Activated T-helper 17 cell treated with anti-CD3 and anti-CD28 coated beads, Interleukin-2, amount 50 U/mL, for 72 hours (primary cell): Measurements from ENCODE around the gene KREMEN1. TPM values are rescaled to one million over a fixed set of nuclear protein-coding genes. Genes with fewer than 3 reads are reported as not detected.
"Not testable (repeated sequence)": the region's sequence is repeated elsewhere in the genome, so short reads cannot be mapped to it uniquely, and the experiment has no call there.

Experiments
- ATAC-seq: fragments of 150-1000 bp; cut with Tn5 transposase; replicated peaks from 2 replicates; pipeline ENCODE4 v1.10.0; 2021; ENCODE audit warnings: mild to moderate bottlenecking, moderate library complexity
- H3K27ac Mint-ChIP-seq: one replicate; pipeline ENCODE4 v1.8.0; 2022; ENCODE audit warnings: mixed read lengths
- H3K27me3 Mint-ChIP-seq: one replicate; pipeline ENCODE4 v1.8.0; 2022; ENCODE audit warnings: mixed read lengths
- H3K36me3 Mint-ChIP-seq: one replicate; pipeline ENCODE4 v1.8.0; 2022; ENCODE audit warnings: low read depth, mild to moderate bottlenecking, mixed read lengths
- H3K4me1 Mint-ChIP-seq: one replicate; pipeline ENCODE4 v1.8.0; 2022; ENCODE audit warnings: mixed read lengths
- H3K4me3 Mint-ChIP-seq: one replicate; pipeline ENCODE4 v1.8.0; 2022; ENCODE audit warnings: mild to moderate bottlenecking, mixed read lengths
- H3K9me3 Mint-ChIP-seq: one replicate; pipeline ENCODE4 v1.8.0; 2022; ENCODE audit warnings: mixed read lengths
- total RNA-seq, 2 donors: library from RNA; stranded (reverse); gene quantifications; one replicate each; pipeline ENCODE4 v1.2.3, GENCODE V29; 2022

KREMEN1 gene, protein sequence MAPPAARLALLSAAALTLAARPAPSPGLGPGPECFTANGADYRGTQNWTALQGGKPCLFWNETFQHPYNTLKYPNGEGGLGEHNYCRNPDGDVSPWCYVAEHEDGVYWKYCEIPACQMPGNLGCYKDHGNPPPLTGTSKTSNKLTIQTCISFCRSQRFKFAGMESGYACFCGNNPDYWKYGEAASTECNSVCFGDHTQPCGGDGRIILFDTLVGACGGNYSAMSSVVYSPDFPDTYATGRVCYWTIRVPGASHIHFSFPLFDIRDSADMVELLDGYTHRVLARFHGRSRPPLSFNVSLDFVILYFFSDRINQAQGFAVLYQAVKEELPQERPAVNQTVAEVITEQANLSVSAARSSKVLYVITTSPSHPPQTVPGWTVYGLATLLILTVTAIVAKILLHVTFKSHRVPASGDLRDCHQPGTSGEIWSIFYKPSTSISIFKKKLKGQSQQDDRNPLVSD
- total RNA-seq = under 1 TPM in 1 of 2 donors, not detected in 1; 0.40 TPM

DNA sequence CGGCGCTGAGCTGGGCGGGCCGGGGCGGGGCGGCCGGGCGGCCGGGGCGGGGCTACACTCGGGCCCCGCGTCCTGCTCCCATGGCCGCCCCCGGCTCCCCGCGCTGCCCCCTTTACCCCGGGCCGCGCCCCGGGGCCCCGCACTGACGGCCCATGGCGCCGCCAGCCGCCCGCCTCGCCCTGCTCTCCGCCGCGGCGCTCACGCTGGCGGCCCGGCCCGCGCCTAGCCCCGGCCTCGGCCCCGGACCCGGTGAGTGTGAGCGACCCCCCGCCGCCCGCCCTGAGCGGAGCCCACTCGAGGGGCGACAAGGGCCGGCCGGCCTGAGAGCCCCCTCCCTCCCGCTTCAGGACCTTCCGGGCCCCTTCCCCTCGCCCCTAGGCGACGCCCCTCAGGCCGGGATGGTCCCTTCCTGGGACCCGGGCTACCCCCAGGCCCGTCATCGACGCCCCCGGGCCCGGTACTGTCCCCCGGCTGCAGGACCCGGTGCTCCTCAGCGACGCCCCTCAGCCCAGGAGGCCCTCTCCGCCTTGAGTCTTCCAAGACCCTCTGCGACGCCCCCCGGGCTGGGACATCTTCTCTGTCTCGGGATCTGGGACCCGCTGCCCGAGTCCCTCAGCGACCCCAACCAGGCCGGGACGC, at the start of gene KREMEN1:
Gene KREMEN1, plus strand, starts transcription at position 57 of the 639 bp plus-strand sequence. Its CDS starts 96 bp downstream, at position 153.
- H3K27me3 Mint-ChIP-seq = peaks cover 30% of the 10 kb centered on the region
- H3K4me1 Mint-ChIP-seq = peaks cover 7% of the 10 kb centered on the region
- H3K4me3 Mint-ChIP-seq = peak within 1 kb of the TSS; percentile 77
- no peaks in the 10 kb centered on the region for H3K36me3 Mint-ChIP-seq
- ATAC-seq = no peak
- no peaks in the 10 kb centered on the region for H3K9me3 Mint-ChIP-seq
- no peak within 1 kb of the TSS for H3K27ac Mint-ChIP-seq

DNA sequence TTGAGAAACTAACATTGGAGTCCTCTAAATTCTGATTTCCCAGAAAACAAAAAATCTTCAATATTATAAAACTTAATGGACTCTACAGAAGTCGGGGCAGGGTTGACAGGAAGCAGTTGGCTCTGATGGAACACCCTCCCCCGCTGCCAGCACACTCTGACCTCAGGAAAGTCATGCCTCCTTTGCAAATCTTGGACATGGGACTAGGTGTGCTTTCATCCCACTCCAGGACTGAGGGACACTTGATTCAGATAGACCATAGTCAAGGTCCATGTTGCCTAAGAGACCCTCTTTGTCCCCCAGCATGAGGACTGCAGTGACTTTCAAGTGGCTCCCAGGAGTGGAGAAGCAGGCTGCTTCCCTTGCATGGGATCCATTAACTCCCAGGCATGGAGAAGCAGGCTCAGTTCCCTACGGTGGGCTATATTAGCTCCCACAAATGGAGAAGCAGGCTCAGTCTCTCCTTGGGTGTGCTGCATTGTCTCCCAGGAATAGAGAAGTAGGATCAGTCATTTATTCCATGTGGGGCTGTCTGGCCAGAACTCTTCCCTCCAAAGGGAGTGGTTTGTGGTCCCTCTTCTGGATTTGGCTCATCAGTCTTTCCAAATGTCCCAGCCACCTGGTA, 49.6 kb upstream of the KREMEN1 start:
- no peak overlapping the region for H3K4me3 Mint-ChIP-seq
- ATAC-seq = no peak
- H3K27me3 Mint-ChIP-seq = peaks cover 4% of the 10 kb centered on the region
- no peaks in the 10 kb centered on the region for H3K36me3 Mint-ChIP-seq
- H3K4me1 Mint-ChIP-seq = no peaks in the 10 kb centered on the region
- no peak overlapping the region for H3K27ac Mint-ChIP-seq
- no peaks in the 10 kb centered on the region for H3K9me3 Mint-ChIP-seq

DNA sequence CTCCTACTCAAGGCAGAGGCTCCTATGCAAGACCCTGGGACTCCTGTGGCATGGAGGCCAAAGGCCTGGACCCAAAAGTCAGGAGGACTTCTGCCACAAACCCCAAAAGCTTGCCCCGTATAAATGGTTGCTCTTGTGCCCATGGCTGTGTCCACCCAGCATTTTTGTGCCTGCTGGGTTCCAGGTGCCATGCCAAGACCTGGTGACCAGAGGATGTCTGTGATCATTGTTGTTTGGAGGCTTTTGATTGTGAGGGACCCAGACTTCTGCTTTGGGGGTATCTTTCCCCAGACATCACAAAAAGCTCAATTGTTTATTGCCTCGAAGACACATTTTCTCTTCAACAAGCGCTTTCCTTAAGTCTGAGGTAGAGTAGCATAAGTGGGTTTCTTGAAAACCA, 46.3 kb upstream of the KREMEN1 start:
- Mint-ChIP-seq H3K4me3 (no peak overlapping the region), H3K9me3 (no peaks in the 10 kb centered on the region), H3K27ac (no peak overlapping the region), H3K36me3 (no peaks in the 10 kb centered on the region), H3K27me3 (peaks cover 21% of the 10 kb centered on the region), H3K4me1 (no peaks in the 10 kb centered on the region)
- no peak for ATAC-seq

DNA sequence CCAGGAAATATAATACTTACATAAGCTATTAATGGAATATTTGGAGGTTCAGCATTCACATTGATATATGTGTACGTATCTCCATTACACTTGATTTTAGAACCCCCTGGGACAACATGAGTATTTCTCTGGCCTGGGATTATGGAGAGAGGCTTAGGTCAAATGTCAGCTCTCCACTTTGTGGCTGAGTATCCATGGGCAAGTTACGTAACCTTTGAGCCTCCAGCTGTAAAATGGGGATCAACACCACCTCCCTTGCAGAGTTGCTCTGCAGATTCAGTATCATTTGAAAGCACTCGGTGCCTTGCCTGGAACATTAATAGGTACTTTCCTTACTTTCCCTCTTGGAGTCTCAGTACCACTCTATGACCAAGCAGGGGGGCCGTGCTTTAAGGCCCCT, 44.4 kb upstream of the KREMEN1 start:
- Mint-ChIP-seq H3K36me3 (no peaks in the 10 kb centered on the region), H3K27ac (no peak overlapping the region), H3K27me3 (peaks cover 24% of the 10 kb centered on the region), H3K9me3 (no peaks in the 10 kb centered on the region), H3K4me1 (no peaks in the 10 kb centered on the region), H3K4me3 (no peak overlapping the region)
- ATAC-seq = no peak

DNA sequence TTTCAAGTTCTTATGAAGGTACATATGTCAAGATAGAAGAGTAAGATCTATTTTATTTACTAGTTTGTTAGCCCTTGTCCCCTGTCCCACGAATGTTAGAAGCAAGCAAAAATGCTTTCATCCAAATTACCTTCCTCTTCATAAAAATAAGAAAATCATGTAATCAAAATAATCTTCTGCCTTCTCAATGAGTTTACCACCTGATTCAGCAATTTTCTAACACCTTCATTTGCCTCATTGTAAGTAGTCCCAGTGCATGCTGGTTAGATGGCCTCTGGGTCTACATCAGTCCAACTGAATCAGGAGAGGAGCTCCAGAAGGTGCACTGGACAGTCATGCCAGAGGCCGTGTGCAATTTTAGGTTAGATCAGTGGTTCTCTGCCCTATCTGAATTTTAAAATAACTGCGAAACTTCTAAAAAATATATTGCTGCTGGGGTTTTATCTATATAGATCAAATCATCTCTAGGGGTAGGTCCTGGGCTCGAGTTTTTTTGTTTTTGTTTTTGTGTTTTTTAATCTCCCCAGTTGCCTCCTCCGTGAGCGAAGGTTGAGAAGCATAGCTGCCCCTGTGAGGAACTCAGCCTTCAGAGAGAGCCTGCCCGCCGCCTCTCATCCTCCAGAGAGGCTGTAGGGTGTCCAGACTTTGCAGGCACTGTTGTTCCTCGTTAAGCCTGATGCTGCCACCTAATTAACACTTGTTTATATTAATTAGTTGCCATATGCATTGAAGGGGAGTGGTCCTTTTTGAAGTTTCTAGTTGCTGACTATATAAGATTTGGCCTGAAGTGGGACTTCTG, 43.4 kb upstream of the KREMEN1 start:
- Mint-ChIP-seq H3K27me3 (peaks cover 24% of the 10 kb centered on the region), H3K9me3 (no peaks in the 10 kb centered on the region), H3K36me3 (no peaks in the 10 kb centered on the region), H3K4me1 (no peaks in the 10 kb centered on the region), H3K4me3 (no peak overlapping the region), H3K27ac (no peak overlapping the region)
- no peak for ATAC-seq

DNA sequence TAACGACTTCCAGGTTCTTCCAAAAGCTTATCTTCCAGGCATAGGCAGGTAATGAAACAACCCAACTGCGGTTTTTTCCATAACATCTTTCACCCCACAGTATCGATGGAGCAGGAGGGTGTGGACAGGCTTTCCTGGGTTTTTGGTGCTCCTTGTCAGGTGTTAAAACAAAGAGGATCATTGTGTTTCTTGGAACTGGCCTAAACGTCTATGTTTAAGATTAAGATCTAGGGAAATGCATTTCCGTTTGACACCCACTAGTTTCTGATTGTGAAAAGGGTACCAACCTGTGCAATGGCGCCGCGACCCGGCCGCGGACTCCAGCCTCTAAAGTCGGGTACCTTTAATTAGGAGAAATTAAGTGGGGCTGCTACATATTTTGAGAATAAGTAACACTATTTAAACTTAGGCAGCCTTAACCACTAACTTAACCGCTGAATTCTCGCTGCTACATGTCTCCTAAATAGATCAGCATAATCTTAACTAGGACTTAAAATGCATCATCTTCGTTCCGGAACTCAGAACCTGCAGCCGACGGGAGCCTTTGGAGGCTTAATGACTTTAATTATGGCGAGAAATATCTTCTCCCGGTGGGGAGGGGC, 42.7 kb upstream of the KREMEN1 start:
- H3K27ac Mint-ChIP-seq = no peak overlapping the region
- no peaks in the 10 kb centered on the region for H3K36me3 Mint-ChIP-seq
- H3K9me3 Mint-ChIP-seq = no peaks in the 10 kb centered on the region
- ATAC-seq = no peak
- H3K27me3 Mint-ChIP-seq = peaks cover 24% of the 10 kb centered on the region
- peak overlapping the region; percentile 35 for H3K4me3 Mint-ChIP-seq
- H3K4me1 Mint-ChIP-seq = no peaks in the 10 kb centered on the region

DNA sequence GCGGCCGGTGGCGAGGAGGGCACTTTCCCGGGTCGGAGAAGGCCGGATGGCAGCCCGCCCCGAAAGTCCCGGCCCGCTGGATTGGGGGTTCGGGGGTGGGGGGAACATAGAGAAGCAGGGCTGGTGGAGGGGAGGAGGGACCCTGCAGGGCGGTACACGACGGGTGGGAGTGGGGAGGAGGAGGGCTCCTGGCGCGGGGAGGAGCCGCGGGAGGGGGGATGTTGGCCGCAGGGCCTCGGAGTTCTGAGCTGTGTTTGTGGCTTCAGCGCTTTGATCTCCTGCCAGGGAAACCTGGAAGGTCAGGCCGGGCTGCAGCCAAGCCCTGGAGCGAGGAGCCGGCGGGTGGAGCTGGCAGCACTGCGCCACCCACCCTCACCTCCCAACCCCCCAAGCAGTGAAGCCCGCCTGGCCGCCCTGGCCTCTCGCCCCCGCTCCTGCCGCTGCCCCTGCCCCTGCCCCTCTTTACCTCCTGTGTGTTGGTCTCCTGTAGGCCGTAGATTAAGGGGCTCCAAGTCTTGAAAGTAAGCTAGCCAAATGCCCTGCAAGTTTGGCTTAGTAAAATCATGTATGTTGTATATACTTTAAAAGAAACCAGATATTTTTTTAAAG, 42.1 kb upstream of the KREMEN1 start:
- peak overlapping the region; percentile 35 for H3K4me3 Mint-ChIP-seq
- H3K27me3 Mint-ChIP-seq = peaks cover 24% of the 10 kb centered on the region
- no peak for ATAC-seq
- H3K9me3 Mint-ChIP-seq = no peaks in the 10 kb centered on the region
- no peaks in the 10 kb centered on the region for H3K36me3 Mint-ChIP-seq
- no peak overlapping the region for H3K27ac Mint-ChIP-seq
- no peaks in the 10 kb centered on the region for H3K4me1 Mint-ChIP-seq

DNA sequence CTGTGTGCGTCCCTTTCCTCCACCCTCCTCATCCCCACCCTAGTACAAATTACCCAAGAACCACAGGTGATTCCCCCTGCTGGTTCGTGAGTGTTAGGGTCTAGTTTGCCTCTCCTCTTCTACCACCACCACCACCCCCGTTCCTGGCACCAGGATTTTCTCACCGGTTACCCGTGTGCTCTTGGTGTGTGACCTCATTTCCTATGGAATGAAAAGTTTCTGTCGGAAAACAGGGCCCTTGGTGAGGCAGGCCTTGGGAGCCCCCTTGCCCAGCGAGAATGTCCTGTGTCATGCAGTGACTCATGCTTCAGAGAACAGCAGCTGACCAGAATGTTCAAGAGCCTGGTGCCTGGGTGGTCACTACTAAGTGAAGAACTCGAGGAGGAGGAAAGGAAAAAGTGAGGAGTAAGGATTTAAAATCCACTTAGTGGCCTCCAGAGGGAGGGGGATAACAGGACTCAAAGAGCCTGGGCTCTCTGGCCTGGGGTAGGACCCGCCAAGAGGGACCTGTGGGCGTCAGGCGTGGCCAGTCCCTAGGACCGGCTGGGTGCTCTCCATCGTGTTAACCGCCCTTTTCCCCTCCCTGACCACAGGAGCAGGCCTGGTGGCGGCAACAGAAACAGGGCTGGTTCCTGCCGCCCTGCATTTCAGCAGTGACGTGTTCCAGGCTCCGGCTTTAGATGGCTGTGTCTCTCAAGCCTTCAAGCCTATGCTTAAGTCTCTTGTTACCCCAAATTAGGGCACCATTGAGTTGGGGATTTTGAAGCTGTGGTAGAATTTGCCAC, 41.4 kb upstream of the KREMEN1 start:
- Mint-ChIP-seq H3K27me3 (peaks cover 24% of the 10 kb centered on the region), H3K4me3 (peak overlapping the region; percentile 35), H3K27ac (no peak overlapping the region), H3K4me1 (no peaks in the 10 kb centered on the region), H3K9me3 (no peaks in the 10 kb centered on the region), H3K36me3 (no peaks in the 10 kb centered on the region)
- ATAC-seq = no peak

DNA sequence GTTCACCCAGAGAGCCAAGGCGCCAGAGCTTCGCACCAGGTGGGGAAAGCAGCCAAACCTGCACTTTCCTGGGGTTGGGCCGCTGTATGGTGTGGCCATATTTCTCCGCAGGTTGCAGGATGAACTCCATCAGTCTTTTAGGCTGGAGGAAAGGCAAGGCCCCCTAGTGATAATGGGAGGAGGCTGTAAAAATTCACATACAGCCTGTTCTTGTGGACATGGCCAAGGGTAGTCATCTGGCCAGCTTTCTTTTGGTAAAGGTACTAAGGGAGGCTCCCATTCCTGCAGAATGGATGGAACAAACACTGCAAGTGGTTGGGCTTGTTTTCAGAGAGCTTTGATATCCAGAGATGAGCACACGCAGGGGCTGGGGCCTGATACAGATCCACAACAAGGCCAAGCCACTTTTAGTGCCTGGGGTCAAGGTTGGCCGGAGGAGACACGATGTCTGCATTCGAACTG, 40.8 kb upstream of the KREMEN1 start:
- H3K4me1 Mint-ChIP-seq = no peaks in the 10 kb centered on the region
- H3K27ac Mint-ChIP-seq = no peak overlapping the region
- ATAC-seq = no peak
- H3K27me3 Mint-ChIP-seq = peaks cover 24% of the 10 kb centered on the region
- H3K36me3 Mint-ChIP-seq = no peaks in the 10 kb centered on the region
- H3K4me3 Mint-ChIP-seq = no peak overlapping the region
- no peaks in the 10 kb centered on the region for H3K9me3 Mint-ChIP-seq

DNA sequence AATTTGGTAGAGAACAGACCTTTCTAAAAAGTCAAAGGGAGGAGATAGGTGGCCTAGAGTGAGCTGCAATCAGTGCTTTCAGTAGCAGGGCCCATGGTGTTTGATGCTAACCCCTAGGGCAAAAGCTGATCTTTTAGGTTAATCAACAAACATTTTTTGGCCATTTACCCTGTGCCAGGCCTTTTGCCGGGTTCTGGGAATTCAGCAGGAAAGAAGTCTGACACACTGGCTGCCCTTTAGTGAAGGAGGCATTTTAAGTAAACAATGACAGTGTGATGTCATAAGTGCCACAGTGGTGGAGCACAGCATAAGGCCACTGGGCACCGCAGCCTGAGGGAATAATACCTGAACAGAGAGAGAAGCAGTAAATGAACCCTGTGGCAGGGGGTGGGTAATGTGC, 40.3 kb upstream of the KREMEN1 start:
- H3K27ac Mint-ChIP-seq = no peak overlapping the region
- ATAC-seq = no peak
- no peaks in the 10 kb centered on the region for H3K36me3 Mint-ChIP-seq
- H3K27me3 Mint-ChIP-seq = peaks cover 24% of the 10 kb centered on the region
- no peaks in the 10 kb centered on the region for H3K4me1 Mint-ChIP-seq
- H3K9me3 Mint-ChIP-seq = no peaks in the 10 kb centered on the region
- H3K4me3 Mint-ChIP-seq = no peak overlapping the region

DNA sequence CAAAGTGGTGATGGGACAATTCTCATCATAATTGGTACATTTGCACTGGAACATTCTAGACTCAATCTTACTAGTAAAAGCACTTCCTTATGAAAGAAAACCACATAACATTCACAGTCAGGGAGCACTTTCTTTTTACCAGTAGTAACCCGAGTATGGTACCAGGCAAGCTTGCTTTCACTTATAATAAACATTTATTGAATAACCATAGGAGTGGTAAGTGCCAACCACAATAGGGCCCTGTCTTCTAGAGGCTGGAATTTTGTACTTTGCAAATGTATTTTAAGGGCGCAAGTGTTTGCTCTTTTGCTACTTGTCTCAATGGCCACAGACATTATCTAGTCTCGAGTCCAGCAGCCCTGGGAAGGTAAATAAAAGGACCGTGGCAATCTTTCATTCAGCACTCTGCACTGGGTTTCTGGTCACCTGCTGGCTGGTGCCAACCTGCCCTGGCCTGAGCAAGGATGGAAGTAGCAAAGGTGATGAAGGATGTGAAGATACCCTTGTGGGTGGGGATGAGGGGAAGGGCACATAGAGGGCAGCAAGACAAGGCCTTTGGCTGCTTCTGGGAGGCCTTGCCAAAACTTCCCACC, 35.4 kb upstream of the KREMEN1 start:
- H3K9me3 Mint-ChIP-seq = no peaks in the 10 kb centered on the region
- H3K36me3 Mint-ChIP-seq = no peaks in the 10 kb centered on the region
- no peaks in the 10 kb centered on the region for H3K27me3 Mint-ChIP-seq
- ATAC-seq = no peak
- H3K4me1 Mint-ChIP-seq = no peaks in the 10 kb centered on the region
- no peak overlapping the region for H3K4me3 Mint-ChIP-seq
- H3K27ac Mint-ChIP-seq = no peak overlapping the region

DNA sequence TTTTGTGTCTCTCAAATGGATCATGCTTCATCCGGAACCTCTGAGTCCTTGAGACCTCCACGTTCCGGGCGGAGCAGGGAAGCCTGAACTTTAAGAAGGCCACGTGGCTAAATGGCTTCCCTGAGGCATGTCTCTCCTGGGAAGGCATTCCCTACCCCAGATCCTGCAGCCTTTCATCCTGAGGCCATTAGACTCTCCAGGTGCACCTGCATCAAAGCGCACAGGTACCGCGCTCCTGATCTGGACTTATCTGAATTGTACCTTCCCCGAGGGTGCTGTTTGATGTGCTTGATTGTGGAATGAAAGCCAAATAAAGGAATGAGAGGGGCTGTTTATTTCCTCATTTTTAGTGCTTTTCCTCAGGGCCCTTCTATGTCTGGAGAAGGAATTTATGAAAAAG, 33.7 kb upstream of the KREMEN1 start:
- Mint-ChIP-seq H3K4me1 (no peaks in the 10 kb centered on the region), H3K4me3 (no peak overlapping the region), H3K9me3 (no peaks in the 10 kb centered on the region), H3K27ac (no peak overlapping the region), H3K36me3 (no peaks in the 10 kb centered on the region), H3K27me3 (no peaks in the 10 kb centered on the region)
- ATAC-seq = no peak

DNA sequence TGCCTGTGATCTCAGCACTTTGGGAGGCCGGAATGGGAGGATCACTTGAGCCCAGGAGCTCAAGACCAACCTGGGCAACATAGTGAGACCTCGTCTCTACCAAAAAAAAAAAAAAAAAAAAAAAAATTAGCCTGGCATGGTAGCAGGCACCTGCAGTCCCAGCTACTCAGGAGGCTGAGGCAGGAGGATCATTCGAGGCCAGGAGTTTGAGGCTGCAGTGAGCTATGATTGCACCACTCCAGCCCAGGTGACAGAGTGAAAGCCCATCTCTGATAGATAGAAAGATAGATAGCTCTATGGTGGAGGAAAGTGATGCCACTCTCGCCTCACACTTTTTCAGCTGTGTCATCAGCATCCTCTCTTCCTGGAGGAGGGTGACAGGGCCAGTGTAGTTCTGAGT, 33.2 kb upstream of the KREMEN1 start:
- H3K27me3 Mint-ChIP-seq, H3K36me3 Mint-ChIP-seq, H3K9me3 Mint-ChIP-seq, H3K27ac Mint-ChIP-seq, ATAC-seq, H3K4me3 Mint-ChIP-seq, H3K4me1 Mint-ChIP-seq: not testable (repeated sequence)
